Prostate gland (tissue), 2 donors: Measurements from ENCODE around the gene BOLL.

ENCODE experiments used
- POLR2A ChIP-seq: fragments of 450-650 bp; IDR thresholded peaks from one replicate; pipeline ENCODE4 v1.6.1; 2016; ENCODE audit warnings: antibody characterized with exemption, mild to moderate bottlenecking
- TF ChIP-seq, protein P1 (sequence below), 4 experiments: fragments of 200-600 bp in 2 of 4; fragments of 450-650 bp in 2 of 4; sonication (generic) in 2 of 4; IDR thresholded peaks; 1 replicate in 3 of 4; 2 replicates in 1 of 4; pipeline ENCODE4 v1.5.1; 2016 to 2019; ENCODE audit warnings: antibody characterized with exemption in 4 of 4, mild to moderate bottlenecking in 2 of 4, moderate library complexity in 2 of 4

DNA sequence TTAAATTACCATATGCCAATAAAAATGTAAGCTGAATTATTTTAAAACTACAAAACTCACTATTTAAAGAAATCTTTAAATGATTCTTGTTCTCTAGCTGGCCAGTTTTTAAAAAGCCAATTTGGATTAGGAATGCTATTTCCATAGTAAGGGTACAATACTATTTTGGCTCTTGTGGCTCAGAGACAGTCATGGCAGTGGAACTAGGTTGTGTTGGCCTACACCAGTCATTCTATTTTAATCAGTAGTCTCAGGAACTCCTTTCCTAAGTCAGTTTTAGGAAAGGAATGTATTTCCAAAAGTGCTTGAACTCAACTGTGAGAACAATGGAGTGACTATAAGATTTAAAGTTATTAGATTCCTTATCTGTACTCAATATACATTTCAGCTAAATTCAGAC is 5.9 kb downstream of the BOLL start:
- TF ChIP-seq, protein P1, sequence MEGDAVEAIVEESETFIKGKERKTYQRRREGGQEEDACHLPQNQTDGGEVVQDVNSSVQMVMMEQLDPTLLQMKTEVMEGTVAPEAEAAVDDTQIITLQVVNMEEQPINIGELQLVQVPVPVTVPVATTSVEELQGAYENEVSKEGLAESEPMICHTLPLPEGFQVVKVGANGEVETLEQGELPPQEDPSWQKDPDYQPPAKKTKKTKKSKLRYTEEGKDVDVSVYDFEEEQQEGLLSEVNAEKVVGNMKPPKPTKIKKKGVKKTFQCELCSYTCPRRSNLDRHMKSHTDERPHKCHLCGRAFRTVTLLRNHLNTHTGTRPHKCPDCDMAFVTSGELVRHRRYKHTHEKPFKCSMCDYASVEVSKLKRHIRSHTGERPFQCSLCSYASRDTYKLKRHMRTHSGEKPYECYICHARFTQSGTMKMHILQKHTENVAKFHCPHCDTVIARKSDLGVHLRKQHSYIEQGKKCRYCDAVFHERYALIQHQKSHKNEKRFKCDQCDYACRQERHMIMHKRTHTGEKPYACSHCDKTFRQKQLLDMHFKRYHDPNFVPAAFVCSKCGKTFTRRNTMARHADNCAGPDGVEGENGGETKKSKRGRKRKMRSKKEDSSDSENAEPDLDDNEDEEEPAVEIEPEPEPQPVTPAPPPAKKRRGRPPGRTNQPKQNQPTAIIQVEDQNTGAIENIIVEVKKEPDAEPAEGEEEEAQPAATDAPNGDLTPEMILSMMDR (IDR thresholded peaks at IDR 0.05), result no peak
- TF ChIP-seq POLR2A, result no peak
